ENCODE results near the gene SHB.
"Not testable (repeated sequence)": the region's sequence is repeated elsewhere in the genome, so short reads cannot be mapped to it uniquely, and the experiment has no call there.

The SHB gene

DNA sequence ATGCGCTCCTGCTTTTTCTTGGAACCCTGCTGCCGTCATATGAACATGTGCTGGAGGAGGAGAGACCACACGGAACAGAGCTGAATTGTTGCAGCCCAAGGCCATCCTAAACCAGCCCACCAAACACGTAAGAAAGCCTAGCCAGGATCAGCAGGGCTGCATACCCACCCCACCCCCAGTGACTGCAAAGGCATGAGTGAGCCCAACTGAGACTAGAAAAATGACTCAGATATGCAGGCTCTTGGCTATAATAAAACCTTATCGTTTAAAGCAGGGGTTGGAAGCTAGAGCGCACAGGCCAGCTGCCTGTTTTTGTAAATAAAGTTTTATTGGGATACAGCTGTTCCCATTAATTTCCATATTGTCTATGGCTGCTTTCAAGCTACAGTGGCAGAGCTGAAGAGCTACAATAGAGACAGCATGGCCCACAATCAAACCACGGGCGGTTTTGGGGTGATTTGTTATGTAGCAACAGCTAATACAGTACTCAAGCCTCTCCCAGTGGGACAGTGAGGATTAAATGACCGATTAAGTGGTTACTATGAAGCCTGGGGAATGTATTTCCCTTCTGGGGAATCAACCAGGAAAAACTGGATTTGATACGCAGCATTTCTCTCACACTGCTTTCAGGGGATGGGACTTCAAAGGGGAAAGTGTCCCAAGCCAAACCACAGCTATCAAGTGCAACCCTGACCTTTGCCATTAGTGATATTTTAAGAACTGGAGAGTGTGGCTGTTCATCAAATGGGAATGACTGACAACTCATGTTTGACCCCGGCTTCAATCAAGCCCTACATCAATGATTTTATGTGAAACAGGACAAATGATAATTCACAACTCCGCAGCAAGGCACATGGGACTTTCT, 6.3 kb downstream of the SHB start:
- peak; percentile 84 for DNase-seq

DNA sequence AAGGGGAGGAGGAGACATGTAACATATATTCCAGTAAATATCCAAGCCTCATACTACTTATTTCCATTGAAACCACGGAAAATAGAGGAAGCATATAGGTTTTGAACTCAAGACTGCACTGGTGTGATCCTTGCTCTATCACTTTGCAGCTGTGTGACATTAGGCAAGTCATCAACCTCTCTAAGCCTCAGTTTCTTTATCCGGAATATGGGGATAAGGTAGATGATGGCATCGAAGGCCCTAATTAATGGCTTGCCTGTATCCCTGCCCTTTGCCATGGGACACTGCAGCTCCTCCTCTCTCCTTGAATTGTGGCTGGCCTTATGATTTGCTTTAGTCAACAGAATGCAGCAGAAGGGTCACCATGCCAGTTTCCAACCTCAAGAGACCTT, 6.9 kb downstream of the SHB start:
- DNase-seq: no peak

DNA sequence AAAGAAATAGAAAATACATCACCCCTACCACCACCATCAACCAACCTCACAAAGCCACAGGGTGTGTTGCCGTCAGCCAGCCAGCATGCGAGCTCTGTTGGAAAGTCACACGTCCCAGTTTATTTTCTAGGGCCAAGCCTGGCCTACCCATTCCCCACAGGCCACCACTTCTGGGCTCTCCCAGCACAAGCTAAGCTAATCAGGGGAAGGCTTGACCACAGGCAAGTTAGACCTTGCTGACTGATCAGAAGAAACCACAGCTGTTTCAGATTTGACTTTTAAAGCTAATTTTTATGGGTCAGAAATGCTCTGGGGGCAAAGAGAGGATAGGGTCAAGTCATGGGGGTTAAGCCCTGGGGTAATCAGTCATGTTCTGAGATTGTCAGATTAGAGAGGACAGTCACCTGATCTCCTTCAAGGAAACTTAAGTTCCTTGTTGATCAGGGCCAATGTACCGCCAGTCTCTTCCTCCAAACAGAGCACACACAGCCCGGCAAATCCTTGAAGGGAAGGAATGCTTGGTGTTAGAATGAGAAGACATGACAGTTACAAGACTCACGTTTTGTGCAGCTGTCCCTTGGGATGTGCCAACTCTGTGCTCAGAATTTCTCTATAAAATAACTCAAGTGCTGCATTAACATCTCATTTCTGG, 7.6 kb downstream of the SHB start:
- DNase-seq: no peak

DNA sequence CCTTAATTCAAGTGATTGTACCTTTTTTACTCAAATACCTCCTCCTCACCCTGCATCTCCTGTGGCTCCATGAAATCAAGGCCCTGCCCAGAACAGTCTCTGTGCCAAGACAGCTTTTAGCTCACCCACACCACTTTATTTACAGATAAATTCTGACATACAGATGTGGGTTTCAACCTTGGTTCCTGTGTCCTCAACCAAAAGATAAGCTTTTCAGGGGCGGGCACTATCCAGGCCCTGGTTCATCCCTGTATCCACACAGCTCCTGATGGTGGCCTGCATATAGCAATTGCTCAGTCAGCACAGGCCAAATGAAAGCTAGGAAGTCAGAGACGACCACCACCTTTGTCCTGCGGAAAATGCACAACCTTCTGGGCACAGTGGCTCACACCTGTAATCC, 8.3 kb downstream of the SHB start:
- no peak for DNase-seq

DNA sequence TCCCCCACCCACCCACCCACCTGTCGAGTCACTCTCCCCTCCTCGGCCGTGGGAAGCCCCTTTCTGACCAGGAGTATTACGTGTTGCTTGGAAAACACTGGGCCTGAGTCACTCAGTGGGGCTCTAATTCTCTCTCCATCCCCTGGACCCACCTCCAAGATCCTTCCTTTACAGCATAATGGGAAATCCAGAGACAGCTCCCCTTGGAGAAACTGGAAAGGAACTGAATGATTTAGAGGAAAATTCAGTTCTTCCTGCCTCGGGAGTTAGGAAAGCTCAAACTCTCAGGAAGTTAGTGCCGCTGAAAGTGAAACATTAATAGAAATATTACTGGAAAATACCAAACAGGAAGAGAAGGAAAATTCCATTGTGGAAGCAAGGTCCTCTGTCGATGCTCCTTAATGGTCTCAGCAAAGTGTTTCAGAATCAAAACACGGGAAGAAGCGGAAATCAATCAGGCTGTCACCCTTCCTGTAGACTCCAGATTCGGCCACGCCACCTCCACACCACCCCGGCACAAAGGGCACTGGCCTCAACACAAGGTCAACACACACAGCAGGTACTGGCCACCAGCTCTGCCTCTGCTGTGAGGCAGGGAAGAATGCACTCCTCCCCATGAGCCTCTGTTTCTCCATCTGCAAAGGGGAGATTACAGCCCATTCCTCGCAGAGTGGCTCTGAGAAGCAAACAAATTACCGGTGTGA, 9.6 kb downstream of the SHB start:
- DNase-seq: no peak

DNA sequence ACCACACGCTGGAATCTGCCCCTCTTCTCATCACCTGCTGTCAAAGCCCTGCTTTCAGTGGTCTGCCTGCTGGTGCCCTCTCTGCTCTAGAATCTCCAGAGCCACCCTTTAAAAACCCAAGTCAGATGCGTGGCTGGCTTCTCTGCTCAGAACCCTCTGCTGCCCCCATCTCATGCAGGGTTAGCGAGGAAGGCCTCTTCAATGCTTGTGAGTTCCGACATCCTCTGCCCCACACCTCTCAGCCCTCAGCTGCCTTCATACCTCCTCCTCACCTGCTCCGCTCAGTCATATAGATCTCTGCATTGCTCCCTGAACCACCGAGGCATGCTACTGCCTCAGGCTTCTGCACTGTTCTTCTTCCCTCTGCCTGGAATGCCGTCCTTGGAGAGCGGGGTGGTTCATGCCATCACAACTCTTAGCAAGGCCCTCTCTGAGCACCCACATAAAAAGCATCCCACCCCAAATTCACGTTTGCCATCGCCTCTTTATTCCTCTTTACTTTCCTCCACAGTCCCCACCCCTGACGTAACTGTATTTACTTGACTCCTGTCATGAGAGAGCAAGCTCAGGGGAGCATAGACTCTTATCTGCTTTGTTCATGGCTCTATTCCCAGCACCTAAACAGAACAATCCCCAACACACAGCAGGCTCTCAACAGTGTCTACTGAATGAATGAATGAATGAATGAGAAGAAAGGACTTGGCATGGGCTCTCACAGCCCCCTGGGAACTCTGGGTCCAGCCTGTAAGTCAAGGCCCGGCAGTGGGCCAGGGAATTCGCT, 10.4 kb downstream of the SHB start:
- DNase-seq: no peak

DNA sequence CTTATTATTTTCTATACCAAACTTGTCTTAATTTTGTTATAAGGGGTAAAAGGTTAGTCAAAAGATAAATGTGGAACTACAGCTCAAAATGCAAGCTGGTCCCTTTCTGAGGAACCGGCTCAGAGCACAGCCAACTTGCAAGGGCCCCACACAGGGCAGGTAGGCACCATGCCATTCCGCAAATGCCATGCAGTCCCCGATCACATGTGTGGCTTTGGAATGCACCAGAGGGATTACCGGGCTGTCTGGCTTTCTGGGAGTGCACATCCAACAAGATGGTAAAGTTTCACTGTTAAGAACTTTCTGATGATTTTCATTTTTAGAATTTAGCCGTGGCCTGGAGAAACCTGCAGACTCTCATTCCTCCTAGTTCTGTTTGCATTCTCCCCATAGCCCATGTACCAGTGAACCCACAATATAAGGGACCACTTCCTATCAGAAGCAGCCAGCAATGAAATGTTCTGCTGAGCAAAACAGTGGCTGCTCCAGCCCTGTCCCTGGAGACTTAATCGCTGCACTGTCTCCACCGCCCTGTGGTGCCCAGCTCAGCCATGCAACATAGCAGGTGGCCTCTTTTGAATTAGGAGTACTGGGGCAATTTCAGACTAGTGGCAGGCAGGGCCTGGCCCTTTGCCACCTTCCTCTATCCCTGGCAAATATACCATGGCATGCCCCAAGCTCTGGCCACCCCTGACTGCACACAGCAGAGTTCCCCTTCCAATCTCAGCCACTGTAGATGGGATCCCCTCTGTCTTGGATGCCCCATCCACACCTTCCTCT, 11.4 kb downstream of the SHB start:
- DNase-seq: no peak

DNA sequence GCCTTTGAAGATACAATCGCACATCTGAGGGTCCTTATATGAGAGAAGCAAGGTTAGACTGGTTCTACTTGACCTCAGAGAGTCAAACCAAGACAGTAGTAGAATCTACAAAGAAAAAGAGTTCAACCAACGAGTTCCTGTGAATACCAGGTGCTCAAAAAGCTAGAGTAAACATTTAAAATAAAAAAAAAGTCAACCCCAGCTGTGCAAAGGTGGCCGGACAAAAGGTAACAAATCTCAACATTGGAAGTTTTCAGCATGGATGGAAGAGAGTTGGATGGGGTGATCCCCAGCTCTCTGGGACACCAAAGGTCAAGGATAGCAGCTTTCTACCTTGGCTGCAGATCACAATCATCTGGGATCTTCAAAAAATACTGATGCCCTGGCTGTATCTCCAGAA, 14.4 kb downstream of the SHB start:
- no peak for DNase-seq

DNA sequence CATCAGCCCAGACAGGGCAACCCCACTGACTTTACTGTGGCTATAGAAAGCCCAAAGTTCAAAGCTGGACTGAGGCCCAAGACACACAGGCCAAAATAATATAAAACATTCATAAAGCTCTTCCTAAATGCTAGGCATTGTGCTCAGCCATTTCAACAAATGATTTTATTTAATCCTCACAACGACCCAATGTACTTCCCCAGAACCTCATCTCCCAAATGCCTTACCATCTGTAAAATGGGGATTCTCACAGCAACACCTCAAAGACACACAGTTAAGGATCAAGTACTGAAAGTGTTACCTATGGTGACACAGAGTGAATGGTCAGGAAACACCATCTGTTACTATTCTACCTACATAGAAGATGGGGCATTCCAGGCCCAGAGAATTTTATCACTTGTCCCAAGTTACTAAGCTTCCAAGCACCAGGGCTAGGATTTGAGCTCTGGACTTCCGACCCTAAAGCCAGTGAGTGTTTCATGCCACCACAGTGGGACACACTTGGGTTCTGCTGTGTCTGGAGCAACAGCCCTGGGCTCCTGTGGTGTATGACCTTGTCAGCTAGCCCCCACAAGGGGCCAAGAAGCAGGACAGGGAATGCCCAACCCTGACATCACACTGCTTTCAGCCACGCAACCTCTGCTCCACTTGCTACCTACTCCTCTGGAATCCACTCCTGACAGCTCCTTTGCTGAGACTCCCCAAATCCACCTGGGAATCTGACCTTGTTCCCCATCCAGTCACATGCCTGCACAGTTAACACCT, 15.1 kb downstream of the SHB start:
- no peak for DNase-seq

DNA sequence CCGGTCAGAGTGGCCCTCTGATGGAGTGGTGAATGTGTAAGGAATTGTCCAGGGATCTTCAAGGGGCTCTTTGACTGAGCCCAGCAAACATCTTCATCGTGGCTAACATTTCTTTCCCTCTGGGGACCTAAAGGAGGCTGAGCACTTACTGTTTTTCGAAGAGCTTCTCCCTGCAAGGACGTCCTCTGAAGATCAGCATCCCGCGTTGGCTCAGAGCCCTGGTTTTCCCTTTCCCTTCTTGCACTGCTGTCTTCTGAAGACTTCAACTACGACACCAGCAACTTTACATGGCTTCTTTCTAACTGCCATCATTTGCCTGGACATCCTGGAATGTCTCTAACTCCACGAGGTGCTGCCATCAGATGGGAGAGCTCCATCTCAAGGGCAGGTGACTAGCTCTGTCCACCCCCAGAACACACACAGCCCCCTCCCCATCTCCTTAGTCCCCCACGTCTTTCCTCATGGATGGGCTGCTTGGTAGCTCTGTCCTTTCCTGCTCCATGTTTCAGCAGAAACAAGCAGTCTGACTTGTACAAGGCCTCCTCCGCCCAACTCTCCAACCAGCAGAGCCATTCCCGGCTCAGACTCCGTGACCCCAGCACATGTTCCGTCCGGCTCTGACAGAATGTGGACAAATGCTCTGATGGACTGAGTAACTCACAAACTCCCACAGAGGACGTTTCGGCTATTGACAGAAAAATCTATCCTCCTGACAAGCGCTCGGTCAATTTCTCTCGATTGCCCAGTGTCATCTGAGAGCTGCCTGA, 17.1 kb downstream of the SHB start:
- DNase-seq: peak; percentile 52

DNA sequence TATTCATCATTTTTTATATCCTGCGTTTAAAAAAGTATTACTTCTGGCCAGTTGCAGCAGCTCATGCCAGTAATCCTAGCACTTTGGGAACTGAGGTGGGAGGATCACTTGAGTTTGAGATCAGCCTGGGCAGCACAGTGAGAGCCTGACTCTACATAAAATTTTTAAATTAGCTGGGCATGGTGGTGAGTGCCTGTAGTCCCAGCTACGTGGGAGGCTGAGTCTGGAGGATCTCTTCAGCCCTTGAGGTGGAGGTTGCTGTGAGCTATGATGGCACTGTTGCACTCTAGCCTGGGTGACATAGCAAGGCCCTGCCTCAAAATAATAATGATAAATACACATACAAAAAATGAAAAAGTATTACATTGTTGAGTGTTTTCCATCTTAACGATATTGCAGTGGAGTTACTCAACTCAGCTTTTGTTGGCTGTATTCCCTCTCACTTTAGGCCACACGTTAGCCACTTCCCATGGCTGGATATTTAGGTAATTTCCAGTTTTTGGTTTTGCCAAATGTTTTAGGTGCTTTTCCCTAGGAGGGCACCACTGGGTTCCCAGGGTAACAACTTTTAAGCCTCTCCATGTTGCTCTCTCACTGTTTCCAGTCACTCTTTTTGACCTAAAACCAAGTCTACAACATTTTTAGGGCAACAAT, 20.6 kb downstream of the SHB start:
- peak; percentile 55 for DNase-seq

DNA sequence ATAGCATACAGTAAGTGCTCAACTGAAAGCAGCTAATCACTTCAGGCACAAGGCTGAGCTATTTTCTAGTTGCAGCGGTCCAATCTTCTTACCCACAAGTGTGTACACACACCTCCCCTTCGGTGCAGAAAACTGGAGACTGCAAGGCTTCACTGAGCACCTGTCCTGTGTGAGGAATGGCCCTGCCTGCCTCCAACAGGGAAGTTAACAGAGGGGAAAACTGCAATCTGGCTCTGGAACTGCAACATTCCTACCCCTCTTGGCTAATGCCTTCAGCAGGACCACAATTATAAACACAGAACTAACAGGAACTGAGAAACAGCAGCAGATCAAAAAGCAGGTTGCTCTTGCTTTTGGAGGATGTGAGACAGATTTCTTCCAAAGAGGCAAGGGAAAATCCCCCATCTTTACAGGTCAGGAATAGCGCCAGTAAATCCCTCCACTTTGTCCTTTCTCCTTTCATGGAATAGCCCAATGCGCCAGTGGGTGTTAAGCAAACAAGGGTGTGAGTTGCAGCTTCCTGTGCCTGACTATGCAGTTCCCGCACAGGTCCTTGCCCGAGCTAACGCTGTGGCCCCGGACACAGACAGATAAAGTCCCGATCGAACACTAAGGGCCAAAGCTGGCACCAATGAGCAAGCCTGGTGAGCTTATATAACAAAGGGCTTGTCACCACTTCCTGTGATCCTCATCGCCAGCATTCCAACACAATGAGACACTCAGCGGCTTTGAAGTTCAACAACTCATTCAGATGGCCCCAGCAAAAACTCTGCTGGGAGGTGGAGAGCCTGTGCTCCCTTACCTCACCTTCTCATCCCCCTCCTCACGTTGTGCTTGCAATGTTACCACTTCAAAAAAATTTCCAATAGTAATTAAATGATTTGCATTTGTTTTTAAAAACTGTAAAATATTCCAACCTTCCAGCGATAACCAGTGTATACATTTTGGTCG, 21.5 kb downstream of the SHB start:
- peak; percentile 98 for DNase-seq

DNA sequence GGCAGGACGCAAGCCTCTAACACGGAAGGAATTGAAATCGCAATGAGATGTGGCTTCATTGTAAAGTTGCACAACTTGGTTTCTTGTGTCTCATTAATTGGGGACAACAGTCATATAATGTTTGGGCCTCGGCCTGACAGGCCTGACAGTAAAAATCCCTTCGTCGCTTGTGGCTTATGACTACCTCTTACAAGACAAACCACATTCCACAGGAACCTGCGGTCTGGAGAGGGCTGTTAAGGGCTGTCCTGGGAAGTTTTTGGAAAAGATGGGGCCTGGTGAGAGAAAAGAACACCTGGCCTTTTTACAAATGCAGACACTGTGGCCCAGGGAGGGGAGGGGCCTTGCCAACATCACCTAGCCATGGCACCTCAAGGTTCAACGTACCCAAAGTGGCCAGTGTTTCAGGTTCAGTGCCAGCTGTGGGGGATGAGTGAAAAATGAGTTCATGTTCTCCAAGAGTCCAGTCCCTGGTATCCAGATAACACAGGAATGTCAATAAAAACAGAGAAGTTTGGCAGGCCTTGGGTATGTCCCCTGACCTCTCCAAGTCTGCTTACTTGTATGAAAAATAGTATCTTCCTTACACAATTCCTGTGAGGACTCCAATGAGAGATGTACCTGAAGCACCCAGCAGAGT, 22.2 kb downstream of the SHB start:
- peak; percentile 89 for DNase-seq

DNA sequence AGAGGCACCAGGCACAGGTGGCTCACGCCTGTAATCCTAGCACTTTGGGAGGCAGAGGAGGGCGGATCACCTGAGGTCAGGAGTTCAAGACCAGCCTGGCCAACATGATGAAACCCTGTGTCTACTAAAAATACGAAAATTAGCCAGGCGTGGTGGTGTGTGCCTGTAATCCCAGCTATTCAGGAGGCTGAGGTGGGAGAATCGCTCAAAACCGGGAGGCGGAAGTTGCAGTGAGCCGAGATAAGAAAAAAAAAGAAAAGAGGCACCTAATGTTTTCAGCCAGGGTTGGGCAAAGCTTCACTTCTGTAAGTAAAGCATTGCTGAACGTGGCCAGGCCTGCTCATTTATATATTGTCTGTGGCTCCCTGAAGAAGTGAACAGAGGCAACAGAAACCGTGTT, 23.1 kb downstream of the SHB start:
- DNase-seq: not testable (repeated sequence)

DNA sequence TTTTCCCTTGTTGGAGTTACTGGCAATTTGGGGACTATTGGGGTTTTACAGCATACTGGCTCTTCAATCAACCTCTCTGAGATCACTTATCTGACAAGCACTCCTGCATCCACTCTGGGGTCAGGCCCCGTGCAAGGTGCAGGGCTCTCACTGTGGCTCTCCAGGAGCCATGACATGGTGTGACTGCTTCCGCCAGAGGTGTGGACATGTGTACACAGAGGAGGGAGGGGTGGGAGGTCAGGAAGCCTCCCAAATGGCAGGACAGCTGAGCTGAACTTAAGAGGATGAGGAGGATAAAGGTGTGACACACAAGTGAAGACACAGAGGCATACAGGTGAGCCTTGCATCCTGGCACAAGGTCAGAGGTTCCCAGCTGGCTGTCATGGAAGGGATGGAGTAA, 24.3 kb downstream of the SHB start:
- DNase-seq: no peak

DNA sequence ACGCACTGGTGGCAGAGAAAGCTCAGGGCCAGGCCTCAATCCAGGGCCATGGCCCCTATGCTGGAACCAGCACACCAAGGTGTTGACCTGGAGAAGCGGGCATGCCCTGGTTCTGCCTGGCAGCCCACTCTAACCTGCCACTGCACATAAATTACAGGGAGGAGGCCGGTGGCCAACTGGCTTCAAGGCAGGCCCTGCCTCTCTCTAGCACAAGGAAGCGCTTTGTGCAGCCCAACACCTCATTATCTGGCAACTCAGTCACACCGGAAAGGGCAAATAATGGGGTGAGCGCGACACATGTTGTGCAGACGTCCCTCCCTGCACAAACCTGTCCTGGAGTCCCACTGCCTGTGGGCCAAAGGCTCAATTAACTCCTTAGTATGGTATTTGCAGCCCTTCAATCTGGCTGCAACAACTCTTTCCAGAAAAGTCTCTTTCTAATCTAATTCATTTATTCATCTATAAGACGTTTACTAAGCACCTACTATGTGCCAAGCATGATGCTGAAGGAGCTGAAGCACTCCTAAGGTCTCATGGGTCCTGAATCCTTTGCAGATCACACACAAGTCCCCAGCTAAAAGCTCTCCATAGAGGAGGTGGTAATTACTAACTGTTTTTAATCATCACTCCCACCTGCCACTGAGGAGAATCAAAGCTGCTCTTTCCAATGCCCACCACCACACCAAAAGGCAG, 24.9 kb downstream of the SHB start:
- no peak for DNase-seq

DNA sequence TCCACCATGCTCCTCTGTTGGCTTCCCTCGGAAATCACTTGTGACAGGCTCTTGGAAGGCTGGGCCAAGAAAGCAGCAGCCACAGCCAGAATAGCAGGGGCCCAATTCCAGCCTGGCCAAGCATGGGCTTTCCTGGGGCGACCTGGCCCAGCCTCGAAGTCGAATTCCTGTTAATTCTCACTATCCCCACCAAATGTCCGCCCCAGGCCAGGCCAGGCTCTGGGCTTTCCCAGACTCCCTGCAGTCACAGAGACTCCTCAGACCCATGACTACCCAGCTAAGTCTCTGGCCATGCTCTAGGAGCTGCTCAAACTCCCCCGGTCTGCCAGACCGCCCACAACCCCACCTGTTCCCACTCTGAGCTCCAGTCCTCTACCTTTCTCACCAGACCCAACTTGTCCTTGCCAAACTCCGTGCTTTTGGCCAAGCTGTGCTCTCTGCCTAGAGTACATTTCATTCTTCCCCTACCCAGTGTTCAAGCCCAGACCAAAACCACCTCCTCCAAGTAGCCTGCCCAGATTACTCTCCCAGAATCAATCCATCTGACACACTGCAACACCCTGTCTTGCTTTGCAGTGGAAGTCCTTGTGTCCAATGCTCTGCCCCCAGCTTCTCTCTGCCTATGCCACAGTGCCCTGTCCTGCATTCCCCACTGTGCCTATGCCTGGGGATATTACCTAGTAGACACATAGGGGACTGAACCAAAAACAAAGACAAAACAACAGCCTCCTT, 26.2 kb downstream of the SHB start:
- DNase-seq: no peak

Data from fibroblast of skin of back (primary cell).